Activated CD4-positive, alpha-beta memory T cell treated with anti-CD3 and anti-CD28 coated beads for 36 hours (primary cell): Measurements from ENCODE around the gene OPA1. TPM values are rescaled to one million over a fixed set of nuclear protein-coding genes. Genes with fewer than 3 reads are reported as not detected.

Experiments
- CTCF ChIA-PET: fragments of 350-600 bp; sonication (Branson Sonifier 250); formaldehyde crosslinking; loops from one replicate; lab custom pipeline; 2021; ENCODE audit warnings: antibody characterized with exemption, inconsistent platforms; lab: Charles Lee
- POLR2A ChIA-PET: fragments of 350-600 bp; sonication (Branson Sonifier 250); formaldehyde crosslinking; loops from one replicate; lab custom pipeline; 2021; ENCODE audit warnings: antibody characterized with exemption; lab: Charles Lee
- DNase-seq: peaks from one replicate; pipeline ENCODE4 v3.0.0-alpha.2; 2020
- H3K27ac Mint-ChIP-seq: one replicate; pipeline ENCODE4 v1.8.0; 2021; ENCODE audit warnings: mixed read lengths
- H3K27me3 Mint-ChIP-seq: one replicate; pipeline ENCODE4 v1.8.0; 2021; ENCODE audit warnings: mixed read lengths
- H3K36me3 Mint-ChIP-seq: one replicate; pipeline ENCODE4 v1.8.0; 2021; ENCODE audit warnings: mixed read lengths
- H3K4me1 Mint-ChIP-seq: one replicate; pipeline ENCODE4 v1.8.0; 2021; ENCODE audit warnings: low read depth, mixed read lengths
- H3K4me3 Mint-ChIP-seq: one replicate; pipeline ENCODE4 v1.8.0; 2021; ENCODE audit warnings: mild to moderate bottlenecking, mixed read lengths
- H3K9me3 Mint-ChIP-seq: one replicate; pipeline ENCODE4 v1.8.0; 2021; ENCODE audit warnings: mixed read lengths
- intact Hi-C: fragments of 100-400 bp; cut with micrococcal nuclease; formaldehyde crosslinking; loops from one replicate; pipeline ENCODE4 v1.15.1; 2023
- total RNA-seq, 2 experiments: library from RNA; stranded (reverse); gene quantifications; one replicate each; pipeline ENCODE4 v1.2.3, GENCODE V29; 2021

The OPA1 gene
- total RNA-seq, 2 experiments from 2014 or later, result 92.6 to 92.7 TPM

DNA sequence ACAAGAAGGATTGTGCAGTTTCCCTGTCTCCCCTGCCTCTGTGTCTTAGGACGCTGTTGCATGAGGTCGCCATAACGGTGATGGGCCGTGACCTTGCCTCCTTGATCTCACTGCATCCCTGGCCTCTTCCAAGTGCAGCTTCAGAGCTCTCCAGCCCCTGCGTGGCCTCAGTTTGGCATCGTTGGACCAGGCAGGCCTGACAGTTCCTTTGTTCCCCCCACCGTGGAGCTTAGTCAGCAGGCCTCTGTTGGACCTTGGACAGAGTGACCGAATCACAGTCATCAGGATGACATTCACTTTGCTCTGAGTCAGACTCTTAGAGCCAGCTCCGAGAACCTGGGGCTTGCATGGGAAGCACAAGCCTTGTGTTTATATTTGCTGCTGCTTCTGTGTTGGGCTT lies 139.4 kb downstream of the OPA1 start:
- no peaks in the 10 kb centered on the region for H3K36me3 Mint-ChIP-seq
- no peaks in the 10 kb centered on the region for H3K4me1 Mint-ChIP-seq
- CTCF ChIA-PET, result no interaction called here
- POLR2A ChIA-PET, result no interaction called here
- no peak overlapping the region for H3K4me3 Mint-ChIP-seq
- peaks cover 5% of the 10 kb centered on the region for H3K27me3 Mint-ChIP-seq
- intact Hi-C loops, result no loop called here
- H3K9me3 Mint-ChIP-seq, result no peaks in the 10 kb centered on the region
- no peak overlapping the region for H3K27ac Mint-ChIP-seq
- no peak for DNase-seq

- no peak overlapping the region for H3K4me3 Mint-ChIP-seq
- CTCF ChIA-PET, result no interaction called here
- POLR2A ChIA-PET, result no interaction called here
Measured at GRCh38 chr3:193732827-193733226, 139.8 kb downstream of the OPA1 start.

GRCh38 chr3:193734737-193735366 lies 141.8 kb downstream of the OPA1 start:
- Mint-ChIP-seq H3K27ac (no peak overlapping the region), H3K4me3 (no peak overlapping the region), H3K36me3 (no peaks in the 10 kb centered on the region), H3K4me1 (no peaks in the 10 kb centered on the region), H3K9me3 (no peaks in the 10 kb centered on the region), H3K27me3 (peaks cover 4% of the 10 kb centered on the region)
- DNase-seq, result no peak
- ChIA-PET CTCF (no interaction called here), POLR2A (no interaction called here)
- intact Hi-C loops, result no loop called here

More at GRCh38 chr3:193732827-193733226, 139.8 kb downstream of the OPA1 start:
- Mint-ChIP-seq H3K27ac (no peak overlapping the region), H3K27me3 (peaks cover 5% of the 10 kb centered on the region), H3K36me3 (no peaks in the 10 kb centered on the region), H3K4me1 (no peaks in the 10 kb centered on the region), H3K9me3 (no peaks in the 10 kb centered on the region)
- intact Hi-C loops, result no loop called here
- DNase-seq, result no peak

DNA sequence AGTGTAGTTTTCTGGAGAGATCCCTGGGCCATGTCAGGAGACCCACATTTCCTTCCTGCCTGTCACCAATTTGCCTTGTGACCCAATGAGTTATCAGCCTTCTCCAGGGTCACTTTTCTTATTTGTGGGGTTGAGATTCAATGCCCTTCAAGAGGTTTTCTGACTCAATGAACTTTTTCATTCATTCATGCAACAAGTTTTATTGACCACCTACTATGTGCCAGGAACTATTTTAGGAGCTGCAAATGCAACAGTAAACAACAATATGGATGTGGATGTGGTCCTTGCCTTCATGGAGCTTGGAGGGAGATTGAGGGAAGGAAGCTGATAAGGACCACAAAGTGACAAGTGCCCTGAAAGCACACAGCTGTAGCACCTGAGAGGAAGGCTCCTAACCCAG lies 142.8 kb downstream of the OPA1 start:
- CTCF ChIA-PET, result no interaction called here
- Mint-ChIP-seq H3K4me3 (no peak overlapping the region), H3K27me3 (peaks cover under 1% of the 10 kb centered on the region), H3K36me3 (no peaks in the 10 kb centered on the region), H3K27ac (no peak overlapping the region), H3K4me1 (no peaks in the 10 kb centered on the region), H3K9me3 (no peaks in the 10 kb centered on the region)
- intact Hi-C loops, result no loop called here
- POLR2A ChIA-PET, result interaction anchor here (0.5 kb wide), 1 partner anchor 431 kb away, joined by 4 read pairs; no protein-coding TSS in a partner anchor
- no peak for DNase-seq

- no peak overlapping the region for H3K27ac Mint-ChIP-seq
- ChIA-PET POLR2A (no interaction called here), CTCF (no interaction called here)
- no peaks in the 10 kb centered on the region for H3K9me3 Mint-ChIP-seq
- H3K4me3 Mint-ChIP-seq, result no peak overlapping the region
- H3K36me3 Mint-ChIP-seq, result no peaks in the 10 kb centered on the region
- no peaks in the 10 kb centered on the region for H3K27me3 Mint-ChIP-seq
- no peaks in the 10 kb centered on the region for H3K4me1 Mint-ChIP-seq
- intact Hi-C loops, result no loop called here
- DNase-seq, result no peak
Measured at GRCh38 chr3:193736616-193737015, 143.6 kb downstream of the OPA1 start.

GRCh38 chr3:193737191-193737751 lies 144.3 kb downstream of the OPA1 start:
- no peaks in the 10 kb centered on the region for H3K27me3 Mint-ChIP-seq
- POLR2A ChIA-PET, result no interaction called here
- no peak for DNase-seq
- no peaks in the 10 kb centered on the region for H3K36me3 Mint-ChIP-seq
- CTCF ChIA-PET, result no interaction called here
- intact Hi-C loops, result no loop called here
- no peak overlapping the region for H3K27ac Mint-ChIP-seq
- H3K4me1 Mint-ChIP-seq, result no peaks in the 10 kb centered on the region
- no peaks in the 10 kb centered on the region for H3K9me3 Mint-ChIP-seq
- H3K4me3 Mint-ChIP-seq, result no peak overlapping the region

DNA sequence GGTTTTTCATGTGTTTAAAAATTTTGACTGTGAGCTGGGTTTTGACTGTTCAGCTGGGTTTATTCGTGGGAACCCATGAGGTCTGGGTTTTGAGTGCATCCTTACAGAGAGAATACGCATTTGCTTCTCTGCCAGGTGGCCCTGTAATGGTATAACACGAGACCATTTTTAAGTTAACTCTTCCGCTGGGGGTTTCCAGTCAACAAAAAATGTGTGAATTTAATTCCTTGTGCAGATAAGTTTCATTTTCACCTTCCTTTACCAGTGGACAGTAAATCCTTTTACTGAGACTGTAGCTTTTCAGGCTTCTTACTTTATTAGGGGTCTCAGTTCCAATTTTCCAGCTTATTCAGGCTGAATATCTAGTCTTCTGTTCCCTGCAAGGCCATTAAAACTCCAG lies 149.6 kb downstream of the OPA1 start:
- CTCF ChIA-PET, result no interaction called here
- intact Hi-C loops, result no loop called here
- POLR2A ChIA-PET, result no interaction called here
- H3K27me3 Mint-ChIP-seq, result peaks cover 7% of the 10 kb centered on the region
- no peak overlapping the region for H3K4me3 Mint-ChIP-seq
- no peaks in the 10 kb centered on the region for H3K9me3 Mint-ChIP-seq
- no peak overlapping the region for H3K27ac Mint-ChIP-seq
- peaks cover 6% of the 10 kb centered on the region for H3K4me1 Mint-ChIP-seq
- H3K36me3 Mint-ChIP-seq, result no peaks in the 10 kb centered on the region
- no peak for DNase-seq

GRCh38 chr3:193743702-193744047 lies 150.7 kb downstream of the OPA1 start:
- no peaks in the 10 kb centered on the region for H3K9me3 Mint-ChIP-seq
- intact Hi-C loops, result no loop called here
- H3K36me3 Mint-ChIP-seq, result no peaks in the 10 kb centered on the region
- peaks cover 6% of the 10 kb centered on the region for H3K4me1 Mint-ChIP-seq
- POLR2A ChIA-PET, result no interaction called here
- CTCF ChIA-PET, result no interaction called here
- H3K4me3 Mint-ChIP-seq, result no peak overlapping the region
- H3K27me3 Mint-ChIP-seq, result peaks cover 7% of the 10 kb centered on the region
- peak; percentile 21 for DNase-seq
- H3K27ac Mint-ChIP-seq, result no peak overlapping the region

DNA sequence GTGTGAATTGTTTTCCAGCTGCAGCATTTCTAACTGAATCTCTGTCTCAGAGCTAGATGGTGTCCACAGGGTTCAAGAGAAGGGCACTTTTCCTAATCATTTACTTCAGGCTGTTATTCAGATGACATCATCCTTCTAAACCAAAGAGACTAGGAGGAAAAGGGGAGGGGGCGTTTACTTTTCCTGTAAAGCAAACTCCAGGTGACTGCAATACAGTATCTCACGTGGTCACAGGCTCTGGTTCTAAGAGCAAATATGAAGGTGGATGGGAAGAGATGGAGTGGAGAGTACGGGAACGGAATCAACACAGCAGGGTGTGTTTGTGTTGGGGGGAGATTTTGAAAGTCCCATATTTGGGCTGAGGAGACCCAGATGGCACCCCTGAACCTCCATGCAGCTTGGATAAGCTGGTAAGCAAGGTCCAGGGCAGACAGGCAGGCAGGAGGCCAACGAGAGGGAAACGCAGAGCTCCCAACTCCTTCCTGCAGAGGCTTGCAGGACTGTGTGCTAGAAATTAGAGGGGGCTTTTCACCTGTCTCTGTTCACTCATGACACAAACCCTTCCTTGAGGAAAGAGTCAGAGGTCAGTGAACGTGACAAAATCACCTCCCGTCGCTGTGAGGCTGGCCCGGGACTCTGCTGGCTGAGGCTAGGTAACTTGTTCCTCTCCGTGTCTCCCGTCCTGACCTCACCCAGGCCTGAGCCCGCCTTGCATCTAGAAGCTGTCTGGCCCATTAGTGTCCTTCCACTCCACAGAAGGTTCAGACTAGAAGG lies 151.2 kb downstream of the OPA1 start:
- no peak overlapping the region for H3K4me3 Mint-ChIP-seq
- H3K27ac Mint-ChIP-seq, result no peak overlapping the region
- peaks cover 6% of the 10 kb centered on the region for H3K4me1 Mint-ChIP-seq
- no peaks in the 10 kb centered on the region for H3K36me3 Mint-ChIP-seq
- intact Hi-C loops, result no loop called here
- H3K9me3 Mint-ChIP-seq, result no peaks in the 10 kb centered on the region
- POLR2A ChIA-PET, result no interaction called here
- H3K27me3 Mint-ChIP-seq, result peaks cover 7% of the 10 kb centered on the region
- no peak for DNase-seq
- CTCF ChIA-PET, result no interaction called here

- DNase-seq, result no peak
- intact Hi-C loops, result no loop called here
- H3K4me3 Mint-ChIP-seq, result no peak overlapping the region
- ChIA-PET CTCF (interaction anchor here (0.7 kb wide), 1 partner anchor 79 kb away, joined by 3 read pairs; no protein-coding TSS in a partner anchor), POLR2A (no interaction called here)
- H3K36me3 Mint-ChIP-seq, result no peaks in the 10 kb centered on the region
- H3K27me3 Mint-ChIP-seq, result peaks cover 7% of the 10 kb centered on the region
- no peaks in the 10 kb centered on the region for H3K9me3 Mint-ChIP-seq
- peaks cover 6% of the 10 kb centered on the region for H3K4me1 Mint-ChIP-seq
- H3K27ac Mint-ChIP-seq, result no peak overlapping the region
Measured at GRCh38 chr3:193744822-193745684, 152.0 kb downstream of the OPA1 start.

DNA sequence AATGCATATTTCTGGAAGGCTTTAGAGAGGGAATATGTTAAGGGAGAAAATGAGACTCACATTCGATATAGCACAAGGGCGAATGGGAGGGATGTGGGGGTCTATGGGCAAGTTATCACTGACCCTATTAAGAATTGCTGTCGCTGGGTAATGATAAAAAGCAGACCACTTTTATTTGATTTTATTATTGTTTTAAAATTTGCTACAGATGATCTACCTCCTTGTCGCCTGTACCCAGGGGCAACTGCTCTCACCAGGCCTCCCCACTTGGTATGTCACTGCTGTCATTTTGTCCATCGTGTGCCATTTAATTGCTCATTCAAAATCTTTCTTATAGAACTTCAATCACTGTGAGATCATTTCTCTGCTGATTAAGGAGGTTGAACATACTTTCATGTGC lies 153.8 kb downstream of the OPA1 start:
- no peaks in the 10 kb centered on the region for H3K9me3 Mint-ChIP-seq
- intact Hi-C loops, result no loop called here
- peaks cover 8% of the 10 kb centered on the region for H3K27me3 Mint-ChIP-seq
- H3K27ac Mint-ChIP-seq, result no peak overlapping the region
- no peaks in the 10 kb centered on the region for H3K36me3 Mint-ChIP-seq
- no peak for DNase-seq
- no peak overlapping the region for H3K4me3 Mint-ChIP-seq
- peaks cover 6% of the 10 kb centered on the region for H3K4me1 Mint-ChIP-seq
- ChIA-PET POLR2A (no interaction called here), CTCF (no interaction called here)
